Panc1 (cell line): ENCODE data around the gene ADARB2.

Source experiments
- POLR2AphosphoS5 ChIP-seq: IDR thresholded peaks from 2 replicates; pipeline ENCODE4 v1.6.1; 2012; ENCODE audit warnings: mild to moderate bottlenecking, low read depth, low read length, moderate library complexity
- TF ChIP-seq, protein P1 (sequence below), 2 experiments: IDR thresholded peaks; 2 replicates each; pipeline ENCODE4 v1.6.1; 2011 to 2012; ENCODE audit warnings: low read depth in 2 of 2, control low read depth in 1 of 2, low read length in 1 of 2, mild to moderate bottlenecking in 1 of 2, moderate library complexity in 1 of 2; ENCODE audit not compliant: insufficient read depth in 1 of 2
- TF ChIP-seq, protein P2 (sequence below): fragments of 450-650 bp; IDR thresholded peaks from 2 replicates; pipeline ENCODE4 v1.5.1; 2017; ENCODE audit warnings: mild to moderate bottlenecking

DNA sequence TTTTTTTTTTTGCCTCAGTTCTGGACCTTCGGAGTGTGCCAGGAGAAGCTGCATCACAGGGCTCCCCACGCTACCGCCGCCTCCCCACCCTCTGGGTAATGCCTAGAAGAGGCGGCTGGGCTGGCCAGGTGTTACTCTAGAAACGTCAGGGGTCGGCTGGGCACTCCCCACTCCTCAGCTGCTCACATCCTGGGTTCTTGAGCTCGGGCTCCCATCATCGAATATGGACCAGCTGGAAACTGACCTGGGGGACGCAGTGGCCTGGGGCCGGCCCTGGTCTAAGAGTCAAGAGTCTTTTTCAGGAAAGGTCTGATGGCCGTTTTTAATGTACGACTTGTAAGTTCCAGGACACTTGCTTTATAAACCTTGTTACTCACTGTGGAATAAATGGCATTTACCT lies 354.6 kb downstream of the ADARB2 start:
- TF ChIP-seq, protein P1, sequence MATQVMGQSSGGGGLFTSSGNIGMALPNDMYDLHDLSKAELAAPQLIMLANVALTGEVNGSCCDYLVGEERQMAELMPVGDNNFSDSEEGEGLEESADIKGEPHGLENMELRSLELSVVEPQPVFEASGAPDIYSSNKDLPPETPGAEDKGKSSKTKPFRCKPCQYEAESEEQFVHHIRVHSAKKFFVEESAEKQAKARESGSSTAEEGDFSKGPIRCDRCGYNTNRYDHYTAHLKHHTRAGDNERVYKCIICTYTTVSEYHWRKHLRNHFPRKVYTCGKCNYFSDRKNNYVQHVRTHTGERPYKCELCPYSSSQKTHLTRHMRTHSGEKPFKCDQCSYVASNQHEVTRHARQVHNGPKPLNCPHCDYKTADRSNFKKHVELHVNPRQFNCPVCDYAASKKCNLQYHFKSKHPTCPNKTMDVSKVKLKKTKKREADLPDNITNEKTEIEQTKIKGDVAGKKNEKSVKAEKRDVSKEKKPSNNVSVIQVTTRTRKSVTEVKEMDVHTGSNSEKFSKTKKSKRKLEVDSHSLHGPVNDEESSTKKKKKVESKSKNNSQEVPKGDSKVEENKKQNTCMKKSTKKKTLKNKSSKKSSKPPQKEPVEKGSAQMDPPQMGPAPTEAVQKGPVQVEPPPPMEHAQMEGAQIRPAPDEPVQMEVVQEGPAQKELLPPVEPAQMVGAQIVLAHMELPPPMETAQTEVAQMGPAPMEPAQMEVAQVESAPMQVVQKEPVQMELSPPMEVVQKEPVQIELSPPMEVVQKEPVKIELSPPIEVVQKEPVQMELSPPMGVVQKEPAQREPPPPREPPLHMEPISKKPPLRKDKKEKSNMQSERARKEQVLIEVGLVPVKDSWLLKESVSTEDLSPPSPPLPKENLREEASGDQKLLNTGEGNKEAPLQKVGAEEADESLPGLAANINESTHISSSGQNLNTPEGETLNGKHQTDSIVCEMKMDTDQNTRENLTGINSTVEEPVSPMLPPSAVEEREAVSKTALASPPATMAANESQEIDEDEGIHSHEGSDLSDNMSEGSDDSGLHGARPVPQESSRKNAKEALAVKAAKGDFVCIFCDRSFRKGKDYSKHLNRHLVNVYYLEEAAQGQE (IDR thresholded peaks at IDR 0.05; ENCODE audit: insufficient read depth in 1 of 2, low read depth in 2 of 2, low read length in 1 of 2) = no peak
- TF ChIP-seq, protein P2, sequence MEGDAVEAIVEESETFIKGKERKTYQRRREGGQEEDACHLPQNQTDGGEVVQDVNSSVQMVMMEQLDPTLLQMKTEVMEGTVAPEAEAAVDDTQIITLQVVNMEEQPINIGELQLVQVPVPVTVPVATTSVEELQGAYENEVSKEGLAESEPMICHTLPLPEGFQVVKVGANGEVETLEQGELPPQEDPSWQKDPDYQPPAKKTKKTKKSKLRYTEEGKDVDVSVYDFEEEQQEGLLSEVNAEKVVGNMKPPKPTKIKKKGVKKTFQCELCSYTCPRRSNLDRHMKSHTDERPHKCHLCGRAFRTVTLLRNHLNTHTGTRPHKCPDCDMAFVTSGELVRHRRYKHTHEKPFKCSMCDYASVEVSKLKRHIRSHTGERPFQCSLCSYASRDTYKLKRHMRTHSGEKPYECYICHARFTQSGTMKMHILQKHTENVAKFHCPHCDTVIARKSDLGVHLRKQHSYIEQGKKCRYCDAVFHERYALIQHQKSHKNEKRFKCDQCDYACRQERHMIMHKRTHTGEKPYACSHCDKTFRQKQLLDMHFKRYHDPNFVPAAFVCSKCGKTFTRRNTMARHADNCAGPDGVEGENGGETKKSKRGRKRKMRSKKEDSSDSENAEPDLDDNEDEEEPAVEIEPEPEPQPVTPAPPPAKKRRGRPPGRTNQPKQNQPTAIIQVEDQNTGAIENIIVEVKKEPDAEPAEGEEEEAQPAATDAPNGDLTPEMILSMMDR = no peak
- no peak for TF ChIP-seq POLR2AphosphoS5
